WTC11 (cell line): Measurements from ENCODE around the gene KAZALD1. TPM values are rescaled to one million over a fixed set of nuclear protein-coding genes. Genes with fewer than 3 reads are reported as not detected.

Experiments
- ATAC-seq: fragments of 200-7000 bp; cut with Tn5 transposase; 2 replicates; pipeline ENCODE4 v1.10.0; 2021; ENCODE audit warnings: mild to moderate bottlenecking, moderate library complexity
- CTCF ChIA-PET: fragments of 300-600 bp; sonication (Branson Sonifier 250); formaldehyde crosslinking; loops from one replicate; lab custom pipeline; 2021; ENCODE audit warnings: antibody characterized with exemption; lab: Charles Lee
- POLR2A ChIA-PET: fragments of 350-600 bp; sonication (Branson Sonifier 250); formaldehyde crosslinking; loops from one replicate; lab custom pipeline; 2021; ENCODE audit warnings: antibody characterized with exemption; lab: Charles Lee
- DNase-seq: peaks from one replicate; pipeline ENCODE4 v3.0.0; 2021; ENCODE audit warnings: low spot score
- H3K27ac Mint-ChIP-seq: 2 replicates; pipeline ENCODE4 v1.8.0; 2021; ENCODE audit warnings: mixed read lengths
- H3K27me3 Mint-ChIP-seq: 2 replicates; pipeline ENCODE4 v1.8.0; 2021; ENCODE audit warnings: low read depth, mild to moderate bottlenecking, moderate library complexity, mixed read lengths
- H3K36me3 Mint-ChIP-seq: 2 replicates; pipeline ENCODE4 v1.8.0; 2021; ENCODE audit warnings: mixed read lengths
- H3K4me1 Mint-ChIP-seq: 2 replicates; pipeline ENCODE4 v1.8.0; 2022; ENCODE audit warnings: mixed read lengths
- H3K4me3 Mint-ChIP-seq: 2 replicates; pipeline ENCODE4 v1.8.0; 2021; ENCODE audit warnings: mild to moderate bottlenecking, moderate library complexity, mixed read lengths
- H3K9me3 Mint-ChIP-seq: 2 replicates; pipeline ENCODE4 v1.8.0; 2021; ENCODE audit warnings: mixed read lengths
- CREM ChIP-seq: sonication (generic); formaldehyde crosslinking; IDR thresholded peaks from 2 replicates; pipeline ENCODE4 v1.8.1; 2022; ENCODE audit warnings: mild to moderate bottlenecking, missing genetic modification reagents, moderate library complexity
- FOXJ3 ChIP-seq: sonication (generic); formaldehyde crosslinking; IDR thresholded peaks from 2 replicates; pipeline ENCODE4 v1.9.0; 2021; ENCODE audit warnings: missing genetic modification reagents, mild to moderate bottlenecking, borderline replicate concordance
- FOXP1 ChIP-seq: sonication (generic); formaldehyde crosslinking; IDR thresholded peaks from 2 replicates; pipeline ENCODE4 v1.8.0; 2022; ENCODE audit warnings: missing genetic modification reagents, mild to moderate bottlenecking, moderate library complexity, borderline replicate concordance
- IRF1 ChIP-seq: sonication (generic); formaldehyde crosslinking; IDR thresholded peaks from 2 replicates; pipeline ENCODE4 v1.8.0; 2023; ENCODE audit warnings: missing genetic modification reagents
- JAZF1 ChIP-seq: fragments of 250-450 bp; sonication (Bioruptor Pico); IDR thresholded peaks from 2 replicates; pipeline ENCODE4 v1.9.0; 2021; ENCODE audit warnings: moderate library complexity, mild to moderate bottlenecking, inconsistent platforms
- JUN ChIP-seq: sonication (generic); formaldehyde crosslinking; IDR thresholded peaks from 2 replicates; pipeline ENCODE4 v1.8.0; 2023; ENCODE audit warnings: mild to moderate bottlenecking, missing genetic modification reagents
- NFATC4 ChIP-seq: fragments of 250-450 bp; sonication (Bioruptor Pico); IDR thresholded peaks from 2 replicates; pipeline ENCODE4 v1.9.0; 2021; ENCODE audit warnings: mild to moderate bottlenecking
- NR2C2 ChIP-seq: sonication (generic); formaldehyde crosslinking; IDR thresholded peaks from 2 replicates; pipeline ENCODE4 v1.8.0; 2022; ENCODE audit warnings: mild to moderate bottlenecking, missing genetic modification reagents
- NR3C1 ChIP-seq: sonication (generic); formaldehyde crosslinking; conservative IDR thresholded peaks from 2 replicates; pipeline ENCODE4 v1.8.1; 2023; ENCODE audit warnings: low read depth, mild to moderate bottlenecking, missing genetic modification reagents
- PREB ChIP-seq: sonication (generic); formaldehyde crosslinking; IDR thresholded peaks from 2 replicates; pipeline ENCODE4 v1.8.1; 2022; ENCODE audit warnings: mild to moderate bottlenecking, missing genetic modification reagents, moderate library complexity, borderline replicate concordance
- SMAD3 ChIP-seq: sonication (generic); formaldehyde crosslinking; IDR thresholded peaks from 2 replicates; pipeline ENCODE4 v1.8.0; 2022; ENCODE audit warnings: missing genetic modification reagents, mild to moderate bottlenecking, borderline replicate concordance
- SP1 ChIP-seq: sonication (generic); formaldehyde crosslinking; conservative IDR thresholded peaks from 2 replicates; pipeline ENCODE4 v1.8.1; 2022; ENCODE audit warnings: missing genetic modification reagents
- TEAD4 ChIP-seq: sonication (generic); formaldehyde crosslinking; IDR thresholded peaks from 2 replicates; pipeline ENCODE4 v1.8.0; 2022; ENCODE audit warnings: mild to moderate bottlenecking, missing genetic modification reagents
- ZNF423 ChIP-seq: fragments of 250-450 bp; sonication (Bioruptor Pico); IDR thresholded peaks from 2 replicates; pipeline ENCODE4 v2.1.2; 2022; ENCODE audit warnings: mild to moderate bottlenecking, moderate library complexity
- total RNA-seq: library from RNA; stranded (reverse); gene quantifications from 3 replicates; pipeline ENCODE4 v1.2.3, GENCODE V29; 2021
- TF ChIP-seq, protein P1 (sequence below): fragments of 200-600 bp; IDR thresholded peaks from 2 replicates; pipeline ENCODE4 v1.8.0; 2022; ENCODE audit warnings: antibody characterized with exemption
- TF ChIP-seq, protein P2 (sequence below): fragments of 250-450 bp; sonication (Bioruptor Pico); IDR thresholded peaks from 2 replicates; pipeline ENCODE4 v1.9.0; 2021; ENCODE audit warnings: mild to moderate bottlenecking
- TF ChIP-seq, protein P3 (sequence below): sonication (generic); formaldehyde crosslinking; IDR thresholded peaks from 2 replicates; pipeline ENCODE4 v1.8.1; 2022; ENCODE audit warnings: low read depth, missing genetic modification reagents, borderline replicate concordance
- TF ChIP-seq, protein P4 (sequence below): sonication (generic); formaldehyde crosslinking; IDR thresholded peaks from 2 replicates; pipeline ENCODE4 v1.8.1; 2023; ENCODE audit warnings: mild to moderate bottlenecking, missing genetic modification reagents

Gene KAZALD1
- total RNA-seq, 1 experiment from 2014 or later = 19.2 TPM

- ATAC-seq (no peak), DNase-seq (no peak)
- peaks cover 20% of the 10 kb centered on the region for H3K4me1 Mint-ChIP-seq
- TF ChIP-seq, protein P1, sequence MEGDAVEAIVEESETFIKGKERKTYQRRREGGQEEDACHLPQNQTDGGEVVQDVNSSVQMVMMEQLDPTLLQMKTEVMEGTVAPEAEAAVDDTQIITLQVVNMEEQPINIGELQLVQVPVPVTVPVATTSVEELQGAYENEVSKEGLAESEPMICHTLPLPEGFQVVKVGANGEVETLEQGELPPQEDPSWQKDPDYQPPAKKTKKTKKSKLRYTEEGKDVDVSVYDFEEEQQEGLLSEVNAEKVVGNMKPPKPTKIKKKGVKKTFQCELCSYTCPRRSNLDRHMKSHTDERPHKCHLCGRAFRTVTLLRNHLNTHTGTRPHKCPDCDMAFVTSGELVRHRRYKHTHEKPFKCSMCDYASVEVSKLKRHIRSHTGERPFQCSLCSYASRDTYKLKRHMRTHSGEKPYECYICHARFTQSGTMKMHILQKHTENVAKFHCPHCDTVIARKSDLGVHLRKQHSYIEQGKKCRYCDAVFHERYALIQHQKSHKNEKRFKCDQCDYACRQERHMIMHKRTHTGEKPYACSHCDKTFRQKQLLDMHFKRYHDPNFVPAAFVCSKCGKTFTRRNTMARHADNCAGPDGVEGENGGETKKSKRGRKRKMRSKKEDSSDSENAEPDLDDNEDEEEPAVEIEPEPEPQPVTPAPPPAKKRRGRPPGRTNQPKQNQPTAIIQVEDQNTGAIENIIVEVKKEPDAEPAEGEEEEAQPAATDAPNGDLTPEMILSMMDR = no peak
- TF ChIP-seq JUN (CRISPR knock-in tag) (no peak), ZNF423 (CRISPR knock-in tag) (no peak), CREM (CRISPR knock-in tag) (no peak), IRF1 (no peak), SP1 (CRISPR knock-in tag) (no peak), NR2C2 (CRISPR knock-in tag) (no peak), NR3C1 (no peak), NFATC4 (CRISPR knock-in tag) (no peak), PREB (CRISPR knock-in tag) (no peak)
- TF ChIP-seq, protein P2, sequence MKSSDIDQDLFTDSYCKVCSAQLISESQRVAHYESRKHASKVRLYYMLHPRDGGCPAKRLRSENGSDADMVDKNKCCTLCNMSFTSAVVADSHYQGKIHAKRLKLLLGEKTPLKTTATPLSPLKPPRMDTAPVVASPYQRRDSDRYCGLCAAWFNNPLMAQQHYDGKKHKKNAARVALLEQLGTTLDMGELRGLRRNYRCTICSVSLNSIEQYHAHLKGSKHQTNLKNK = no peak
- TF ChIP-seq, protein P3, sequence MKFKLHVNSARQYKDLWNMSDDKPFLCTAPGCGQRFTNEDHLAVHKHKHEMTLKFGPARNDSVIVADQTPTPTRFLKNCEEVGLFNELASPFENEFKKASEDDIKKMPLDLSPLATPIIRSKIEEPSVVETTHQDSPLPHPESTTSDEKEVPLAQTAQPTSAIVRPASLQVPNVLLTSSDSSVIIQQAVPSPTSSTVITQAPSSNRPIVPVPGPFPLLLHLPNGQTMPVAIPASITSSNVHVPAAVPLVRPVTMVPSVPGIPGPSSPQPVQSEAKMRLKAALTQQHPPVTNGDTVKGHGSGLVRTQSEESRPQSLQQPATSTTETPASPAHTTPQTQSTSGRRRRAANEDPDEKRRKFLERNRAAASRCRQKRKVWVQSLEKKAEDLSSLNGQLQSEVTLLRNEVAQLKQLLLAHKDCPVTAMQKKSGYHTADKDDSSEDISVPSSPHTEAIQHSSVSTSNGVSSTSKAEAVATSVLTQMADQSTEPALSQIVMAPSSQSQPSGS = no peak
- no peaks in the 10 kb centered on the region for H3K9me3 Mint-ChIP-seq
- no peak overlapping the region for H3K4me3 Mint-ChIP-seq
- CTCF ChIA-PET = interaction anchor here (0.7 to 10.4 kb wide), 9 partner anchors 9 to 107 kb away, joined by 3 to 181 read pairs (median 4); no protein-coding TSS in a partner anchor
- POLR2A ChIA-PET = no interaction called here
- H3K27me3 Mint-ChIP-seq = peaks cover 22% of the 10 kb centered on the region
- H3K36me3 Mint-ChIP-seq = peaks cover 3% of the 10 kb centered on the region; the same call in 1 of the 2 replicates
- no peak overlapping the region for H3K27ac Mint-ChIP-seq
Observed at GRCh38 chr10:101054876-101055275, 6.9 kb upstream of the KAZALD1 start.

GRCh38 chr10:101055411-101055810 is 6.4 kb upstream of the KAZALD1 start:
- Mint-ChIP-seq H3K27ac (no peak overlapping the region), H3K36me3 (peaks cover 3% of the 10 kb centered on the region; the same call in 1 of the 2 replicates), H3K9me3 (no peaks in the 10 kb centered on the region), H3K4me3 (no peak overlapping the region), H3K4me1 (peaks cover 20% of the 10 kb centered on the region), H3K27me3 (peaks cover 17% of the 10 kb centered on the region)
- no peak for ATAC-seq
- CTCF ChIA-PET = interaction anchor here (0.7 to 10.4 kb wide), 9 partner anchors 9 to 106 kb away, joined by 3 to 181 read pairs (median 4); no protein-coding TSS in a partner anchor
- no peak for DNase-seq
- POLR2A ChIA-PET = interaction anchor here (0.6 kb wide), 1 partner anchor 14 kb away, joined by 3 read pairs; no protein-coding TSS in a partner anchor
- TF ChIP-seq, protein P2 = no peak
- no peak for TF ChIP-seq SMAD3 (CRISPR knock-in tag)
- TF ChIP-seq JAZF1 (CRISPR knock-in tag) = no peak
- no peak for TF ChIP-seq FOXJ3 (CRISPR knock-in tag)
- TF ChIP-seq FOXP1 (CRISPR knock-in tag) = no peak
- TF ChIP-seq TEAD4 = no peak
- TF ChIP-seq, protein P4, sequence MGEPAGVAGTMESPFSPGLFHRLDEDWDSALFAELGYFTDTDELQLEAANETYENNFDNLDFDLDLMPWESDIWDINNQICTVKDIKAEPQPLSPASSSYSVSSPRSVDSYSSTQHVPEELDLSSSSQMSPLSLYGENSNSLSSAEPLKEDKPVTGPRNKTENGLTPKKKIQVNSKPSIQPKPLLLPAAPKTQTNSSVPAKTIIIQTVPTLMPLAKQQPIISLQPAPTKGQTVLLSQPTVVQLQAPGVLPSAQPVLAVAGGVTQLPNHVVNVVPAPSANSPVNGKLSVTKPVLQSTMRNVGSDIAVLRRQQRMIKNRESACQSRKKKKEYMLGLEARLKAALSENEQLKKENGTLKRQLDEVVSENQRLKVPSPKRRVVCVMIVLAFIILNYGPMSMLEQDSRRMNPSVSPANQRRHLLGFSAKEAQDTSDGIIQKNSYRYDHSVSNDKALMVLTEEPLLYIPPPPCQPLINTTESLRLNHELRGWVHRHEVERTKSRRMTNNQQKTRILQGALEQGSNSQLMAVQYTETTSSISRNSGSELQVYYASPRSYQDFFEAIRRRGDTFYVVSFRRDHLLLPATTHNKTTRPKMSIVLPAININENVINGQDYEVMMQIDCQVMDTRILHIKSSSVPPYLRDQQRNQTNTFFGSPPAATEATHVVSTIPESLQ = no peak
